SK-N-MC (cell line): ENCODE measurements around the gene KIF26A.

Source experiments
- DNase-seq: peaks from one replicate; pipeline ENCODE4 v3.0.0-alpha.2; 2011; ENCODE audit warnings: low read depth, low spot score
- H3K27ac ChIP-seq: fragments of 200-600 bp; sonication (generic); 2 replicates; pipeline ENCODE4 v1.5.1; 2016; ENCODE audit warnings: mixed run types
- H3K36me3 ChIP-seq: fragments of 200-600 bp; sonication (generic); 2 replicates; pipeline ENCODE4 v1.6.1; 2017; ENCODE audit warnings: antibody characterized with exemption, low read length, mixed read lengths; ENCODE audit not compliant: insufficient read depth
- H3K4me3 ChIP-seq: fragments of 200-600 bp; sonication (generic); 2 replicates; pipeline ENCODE4 v1.5.1; 2016
- H3K9ac ChIP-seq: fragments of 200-600 bp; sonication (generic); 2 replicates; pipeline ENCODE4 v1.8.0; 2017; ENCODE audit warnings: mixed run types, mixed read lengths; ENCODE audit not compliant: insufficient read length
- H3K9me3 ChIP-seq: fragments of 200-600 bp; sonication (generic); 2 replicates; pipeline ENCODE4 v1.6.1; 2017; ENCODE audit warnings: low read depth, mild to moderate bottlenecking, antibody characterized with exemption, low read length, moderate library complexity, mixed read lengths
- EZH2 ChIP-seq: fragments of 200-600 bp; sonication (generic); IDR thresholded peaks from one replicate; pipeline ENCODE4 v1.6.1; 2017; ENCODE audit warnings: antibody characterized with exemption
- FOXP2 ChIP-seq: optimal IDR thresholded peaks from 2 replicates; pipeline ENCODE3; 2011; ENCODE audit warnings: mild to moderate bottlenecking, moderate library complexity; ENCODE audit not compliant: insufficient read depth; ENCODE audit errors: extremely low read length, control extremely low read depth
- POLR2AphosphoS5 ChIP-seq: IDR thresholded peaks from 2 replicates; pipeline ENCODE4 v1.6.1; 2012; ENCODE audit warnings: mild to moderate bottlenecking, low read depth, low read length, borderline replicate concordance

The KIF26A gene

DNA sequence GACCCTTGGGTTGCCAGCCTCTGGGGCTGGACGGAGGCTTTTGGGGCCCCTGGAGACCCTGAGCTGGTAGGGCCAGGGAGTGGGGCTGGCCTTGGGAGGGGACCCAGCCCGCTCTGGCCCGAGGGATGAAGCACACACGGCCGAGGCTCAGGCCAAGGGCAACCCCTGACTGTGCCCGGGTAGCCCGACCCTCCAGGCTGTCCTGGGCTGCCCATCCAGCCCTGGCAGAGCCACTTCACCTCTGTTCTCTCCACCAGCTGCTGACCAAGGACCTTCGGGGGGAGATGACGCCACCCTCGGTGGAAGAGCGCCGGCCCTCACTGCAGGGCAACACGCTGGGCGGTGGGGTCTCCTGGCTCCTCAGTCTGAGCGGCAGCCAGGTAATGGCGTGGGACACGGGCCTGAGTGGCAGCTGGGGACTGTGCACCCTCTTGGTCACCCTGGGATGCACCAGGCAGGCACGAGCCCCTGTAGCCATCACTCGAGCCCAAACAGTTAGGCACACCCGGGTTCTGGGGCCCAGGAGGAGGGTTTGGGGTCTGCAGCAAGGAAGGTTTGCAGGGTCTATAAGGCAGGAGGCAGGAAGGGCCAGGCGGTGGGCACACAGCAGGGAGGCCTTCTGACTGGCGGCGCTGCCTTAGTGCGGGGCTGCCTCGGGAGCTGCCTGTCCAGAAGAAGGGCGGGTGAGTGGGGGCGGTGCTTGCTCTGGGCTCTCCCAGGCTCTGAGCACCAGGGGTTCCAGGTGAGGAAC is 33.1 kb upstream of the KIF26A start:
- no peak overlapping the region for H3K27ac ChIP-seq

DNA sequence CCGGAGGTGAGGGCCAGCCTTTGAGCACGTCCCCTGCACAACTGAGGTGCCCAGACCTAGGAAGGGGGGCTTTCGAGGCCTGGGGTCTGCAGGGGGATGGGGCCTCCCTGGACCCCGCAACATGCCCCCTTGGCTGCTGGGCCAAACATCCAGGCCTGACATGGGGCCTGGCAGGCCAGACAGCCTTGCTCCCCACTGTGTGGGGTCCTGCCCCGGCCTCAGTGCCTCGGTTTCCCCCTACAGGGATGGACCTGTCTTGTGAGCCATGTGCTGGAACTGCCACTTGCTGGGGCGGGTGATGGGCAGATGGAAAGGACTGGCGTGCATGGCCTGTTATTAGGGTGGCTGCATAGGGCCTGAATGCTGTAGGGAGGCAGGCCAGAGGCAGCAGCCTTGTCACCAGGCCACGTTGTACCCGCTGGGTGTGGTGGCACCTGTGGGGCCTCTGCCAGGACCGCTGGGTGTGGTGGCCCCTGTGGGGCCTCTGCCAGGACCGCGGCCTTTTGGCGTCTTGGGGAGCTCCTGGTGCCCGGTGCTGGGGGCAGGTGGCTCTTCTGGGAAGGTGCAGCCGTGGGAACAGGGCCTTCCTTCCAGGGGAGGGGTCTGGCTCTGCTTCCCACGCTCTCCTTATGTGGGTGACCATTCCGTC is 32.4 kb upstream of the KIF26A start:
- DNase-seq, result no peak
- no peak overlapping the region for H3K4me3 ChIP-seq
- no peaks in the 10 kb centered on the region for H3K9me3 ChIP-seq
- no peaks in the 10 kb centered on the region for H3K36me3 ChIP-seq
- H3K27ac ChIP-seq, result no peak overlapping the region
- H3K9ac ChIP-seq, result no peak overlapping the region
- TF ChIP-seq POLR2AphosphoS5 (no peak), FOXP2 (no peak), EZH2 (no peak)

More for the DNA sequence above, 33.1 kb upstream of the KIF26A start:
- DNase-seq, result no peak
- H3K36me3 ChIP-seq, result no peaks in the 10 kb centered on the region
- H3K9ac ChIP-seq, result no peak overlapping the region
- H3K4me3 ChIP-seq, result no peak overlapping the region
- H3K9me3 ChIP-seq, result no peaks in the 10 kb centered on the region
- TF ChIP-seq POLR2AphosphoS5 (no peak), FOXP2 (no peak)

DNA sequence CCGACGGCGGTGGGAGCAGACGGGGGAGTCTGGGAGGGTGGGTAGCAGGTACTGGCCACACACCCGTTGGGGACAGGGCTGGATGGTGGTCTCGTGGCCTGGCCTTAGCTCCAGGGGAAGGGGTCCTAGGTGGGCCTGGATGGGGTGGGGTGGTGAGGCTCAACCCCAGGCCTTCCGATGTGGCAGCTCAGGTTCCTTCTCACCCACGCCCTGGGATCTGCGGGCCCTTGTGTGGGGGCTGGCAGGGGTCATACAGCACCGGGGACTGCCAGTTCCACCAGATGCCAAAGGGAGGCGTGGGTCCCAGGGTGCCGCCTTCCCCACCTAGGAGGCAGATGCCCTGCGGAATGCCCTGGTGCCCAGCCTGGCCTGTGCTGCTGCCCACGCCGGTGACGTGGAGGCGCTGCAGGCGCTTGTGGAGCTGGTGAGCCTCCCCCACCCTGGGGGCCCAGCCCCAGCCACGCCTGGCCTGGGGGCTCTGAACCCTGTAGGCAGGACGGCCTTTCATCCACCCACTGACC is 31.9 kb upstream of the KIF26A start:
- Histone ChIP-seq H3K4me3 (no peak overlapping the region), H3K36me3 (no peaks in the 10 kb centered on the region), H3K9me3 (no peaks in the 10 kb centered on the region), H3K9ac (no peak overlapping the region), H3K27ac (no peak overlapping the region)
- no peak for DNase-seq
- TF ChIP-seq POLR2AphosphoS5 (no peak), FOXP2 (no peak), EZH2 (no peak)

DNA sequence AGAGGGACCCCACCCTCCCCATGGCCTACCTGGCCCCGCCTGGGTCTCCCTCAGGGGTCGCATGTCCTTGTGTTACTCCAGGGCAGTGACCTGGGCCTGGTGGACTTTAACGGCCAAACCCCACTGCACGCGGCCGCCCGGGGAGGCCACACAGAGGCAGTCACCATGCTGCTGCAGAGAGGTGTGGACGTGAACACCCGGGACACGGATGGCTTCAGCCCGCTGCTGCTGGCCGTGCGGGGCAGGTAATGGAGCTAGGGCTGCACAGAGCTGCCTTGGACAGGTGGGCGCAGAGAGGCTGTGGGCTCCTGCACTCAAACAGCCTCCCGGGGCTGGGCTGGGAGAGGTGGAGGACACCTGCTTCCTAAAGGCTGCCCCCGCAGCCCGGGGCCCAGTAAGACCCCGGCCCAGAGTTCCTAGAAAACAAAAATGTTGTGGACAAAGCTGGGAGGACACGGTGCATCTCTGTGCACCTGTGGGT is 31.2 kb upstream of the KIF26A start:
- DNase-seq, result no peak
- Histone ChIP-seq H3K36me3 (no peaks in the 10 kb centered on the region), H3K4me3 (no peak overlapping the region), H3K9ac (no peak overlapping the region), H3K27ac (no peak overlapping the region), H3K9me3 (no peaks in the 10 kb centered on the region)
- TF ChIP-seq POLR2AphosphoS5 (no peak), EZH2 (no peak), FOXP2 (no peak)

DNA sequence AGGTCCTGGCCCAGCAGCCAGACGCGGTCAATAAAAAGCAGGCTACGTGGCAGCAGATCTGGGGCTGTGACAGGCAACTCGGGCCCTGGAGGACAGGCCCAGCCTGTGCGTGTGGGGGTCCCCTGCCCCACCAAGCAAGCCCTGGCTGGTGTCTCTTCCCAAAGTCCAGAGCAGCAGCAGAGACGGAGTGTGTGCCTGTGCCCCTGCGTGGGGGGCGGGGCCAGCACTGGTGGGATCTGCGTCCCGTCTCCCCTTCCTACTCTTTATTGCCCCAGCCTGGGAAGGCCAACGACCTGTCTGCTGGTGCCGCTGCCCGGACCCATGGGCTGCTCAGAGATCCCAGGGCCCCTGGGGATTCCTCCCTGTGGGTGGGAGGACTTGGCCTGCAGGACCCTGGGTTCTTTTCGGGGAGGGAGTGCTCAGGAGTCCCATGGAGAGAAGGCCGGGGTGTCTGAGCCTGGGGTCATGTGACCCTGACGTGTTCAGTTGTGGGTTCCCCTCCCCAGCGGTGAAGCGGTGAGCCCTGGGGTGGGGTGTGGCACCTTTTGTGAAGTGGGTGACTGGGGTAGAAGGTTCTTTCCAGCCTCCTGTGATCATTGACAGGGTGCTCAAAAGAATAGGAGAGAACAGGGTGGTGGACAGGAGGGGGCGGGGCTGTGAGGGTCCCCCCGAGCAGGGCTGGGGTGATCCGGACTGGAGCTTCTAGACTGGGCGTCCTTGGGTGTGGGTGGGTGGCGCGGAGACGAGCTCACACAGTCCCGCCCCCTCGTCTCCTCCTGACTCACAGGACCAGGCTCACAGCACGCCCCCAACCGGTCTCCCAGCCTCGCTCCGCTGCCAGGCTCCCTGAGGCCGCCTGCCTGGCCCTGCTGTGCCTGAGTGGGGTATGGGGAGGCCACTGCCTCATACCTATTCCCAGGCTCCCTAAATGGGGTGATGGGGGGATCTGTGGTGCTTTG is 30.5 kb upstream of the KIF26A start:
- no peak for DNase-seq
- no peak overlapping the region for H3K27ac ChIP-seq
- no peak for TF ChIP-seq FOXP2
- no peak for TF ChIP-seq EZH2
- no peak for TF ChIP-seq POLR2AphosphoS5
- no peaks in the 10 kb centered on the region for H3K9me3 ChIP-seq
- H3K4me3 ChIP-seq, result no peak overlapping the region
- no peak overlapping the region for H3K9ac ChIP-seq
- H3K36me3 ChIP-seq, result no peaks in the 10 kb centered on the region

DNA sequence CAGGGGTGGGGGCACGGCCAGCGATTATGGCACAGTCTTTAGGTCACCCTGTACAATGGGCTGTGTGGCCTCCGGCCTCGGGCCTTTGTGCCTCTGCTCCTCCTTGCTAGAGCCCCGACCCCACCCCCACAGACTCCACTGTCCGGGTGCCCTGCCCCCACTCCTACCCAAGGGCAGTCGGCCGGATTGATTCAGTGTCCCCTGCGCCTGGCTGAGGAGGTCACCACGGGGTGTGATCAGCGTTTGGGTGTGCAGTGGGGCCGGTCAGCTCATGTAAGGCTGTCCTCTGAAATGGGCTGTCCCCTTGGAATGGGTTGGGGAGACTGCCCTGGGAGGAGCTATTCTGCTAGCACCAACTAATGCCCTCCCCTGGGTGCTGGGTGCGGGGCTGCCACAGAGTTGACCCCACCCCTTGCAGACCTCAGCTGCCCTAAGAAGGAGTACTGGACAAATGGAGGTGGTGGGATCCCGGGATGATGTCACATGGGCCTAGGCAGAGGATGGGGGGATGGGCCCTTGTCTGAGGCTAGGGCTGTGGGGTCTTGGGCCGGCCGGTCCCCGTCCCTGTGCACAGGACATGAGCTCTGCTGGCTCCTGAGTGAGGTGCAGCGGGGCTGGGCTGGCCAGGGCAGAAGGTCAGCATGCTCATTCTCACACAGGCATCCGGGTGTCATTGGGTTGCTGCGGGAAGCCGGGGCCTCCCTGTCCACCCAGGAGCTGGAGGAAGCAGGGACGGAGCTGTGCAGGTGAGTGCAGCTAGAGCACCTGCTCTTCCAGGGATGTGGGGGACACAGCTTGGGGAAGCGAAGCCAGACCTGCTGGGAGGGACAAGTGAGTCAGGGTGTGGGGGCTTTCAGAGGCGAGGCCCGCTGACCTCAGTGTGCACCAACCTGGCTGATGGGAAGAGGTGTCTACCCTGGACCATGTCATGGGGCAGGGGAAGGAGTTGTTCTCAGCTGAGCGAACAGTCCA is 29.5 kb upstream of the KIF26A start:
- no peak for TF ChIP-seq EZH2
- TF ChIP-seq FOXP2, result no peak
- TF ChIP-seq POLR2AphosphoS5, result no peak
- no peak overlapping the region for H3K27ac ChIP-seq
- no peak for DNase-seq
- no peaks in the 10 kb centered on the region for H3K9me3 ChIP-seq
- H3K36me3 ChIP-seq, result no peaks in the 10 kb centered on the region
- no peak overlapping the region for H3K4me3 ChIP-seq
- no peak overlapping the region for H3K9ac ChIP-seq

DNA sequence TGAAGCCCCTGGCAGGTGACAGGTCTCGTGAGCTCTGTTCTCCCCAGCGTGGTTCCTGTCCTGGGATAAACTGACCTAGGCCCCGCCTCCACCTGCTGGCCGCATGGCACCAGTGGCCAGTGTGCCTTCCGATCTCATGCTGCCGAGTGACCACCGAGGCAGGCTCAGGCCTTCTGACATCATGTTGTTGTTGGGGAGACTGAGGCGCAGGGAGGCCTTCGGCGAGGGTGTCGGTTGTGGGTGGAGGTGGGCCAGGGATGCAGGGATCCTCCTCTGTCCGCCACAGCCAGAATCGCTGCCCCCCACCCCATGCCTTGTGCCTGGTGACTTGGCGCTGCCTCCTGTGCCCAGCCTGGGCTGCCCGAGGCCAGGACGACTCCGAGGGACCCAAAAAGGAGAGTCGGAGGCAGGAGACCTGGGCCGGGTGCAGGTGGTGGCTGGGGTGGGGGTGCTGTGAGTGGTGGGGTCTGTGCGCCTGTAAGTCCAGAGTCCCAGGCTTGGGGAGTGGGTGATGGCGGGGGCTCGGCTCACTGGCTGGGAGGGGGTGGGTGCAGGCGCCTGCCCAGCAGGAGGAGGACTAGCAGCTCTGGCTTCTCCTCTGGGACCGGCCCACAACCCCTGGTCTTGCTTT is 28.5 kb upstream of the KIF26A start:
- TF ChIP-seq POLR2AphosphoS5 (no peak), FOXP2 (no peak), EZH2 (no peak)
- Histone ChIP-seq H3K4me3 (no peak overlapping the region), H3K36me3 (no peaks in the 10 kb centered on the region), H3K9me3 (no peaks in the 10 kb centered on the region), H3K27ac (no peak overlapping the region), H3K9ac (no peak overlapping the region)
- DNase-seq, result no peak
